Activated gamma-delta T cell treated with anti-CD3 and anti-CD28 coated beads, Interleukin-2, amount 50 U/mL, for 16 hours (primary cell): ENCODE results near the gene LSM7.

Experiments
- DNase-seq: peaks from one replicate; pipeline ENCODE4 v3.0.0-alpha.2; 2020; ENCODE audit warnings: low read depth

Gene LSM7

GRCh38 chr19:2338055-2338615 lies 9.7 kb upstream of the LSM7 start:
- no peak for DNase-seq

GRCh38 chr19:2337329-2337707 lies 8.9 kb upstream of the LSM7 start:
- no peak for DNase-seq

GRCh38 chr19:2336528-2337328 lies 8.3 kb upstream of the LSM7 start:
- DNase-seq, result no peak

GRCh38 chr19:2335848-2336247 lies 7.5 kb upstream of the LSM7 start:
- no peak for DNase-seq

GRCh38 chr19:2334986-2335846 lies 6.8 kb upstream of the LSM7 start:
- DNase-seq, result no peak

GRCh38 chr19:2334426-2334825 lies 6.0 kb upstream of the LSM7 start:
- no peak for DNase-seq

- DNase-seq, result no peak
Measured at GRCh38 chr19:2333807-2334211, 5.4 kb upstream of the LSM7 start.

- DNase-seq, result no peak
Measured at GRCh38 chr19:2333027-2333806, 4.8 kb upstream of the LSM7 start.

- DNase-seq, result peak; percentile 23
Measured at GRCh38 chr19:2332341-2333026, 4.1 kb upstream of the LSM7 start.

- no peak for DNase-seq
Measured at GRCh38 chr19:2331601-2332246, 3.3 kb upstream of the LSM7 start.

GRCh38 chr19:2330632-2331284 lies 2.4 kb upstream of the LSM7 start:
- no peak for DNase-seq

- no peak for DNase-seq
Measured at GRCh38 chr19:2330255-2330631, 1.9 kb upstream of the LSM7 start.

- DNase-seq, result no peak
Measured at GRCh38 chr19:2329501-2329916, 1.1 kb upstream of the LSM7 start.

- no peak for DNase-seq
Measured at GRCh38 chr19:2329149-2329478, 728 bp upstream of the LSM7 start.

GRCh38 chr19:2327773-2328400 lies 499 bp downstream of the LSM7 start:
- DNase-seq, result peak; percentile 25

GRCh38 chr19:2326699-2327360 lies 1.6 kb downstream of the LSM7 start:
- DNase-seq, result no peak

GRCh38 chr19:2325281-2326046 lies 2.9 kb downstream of the LSM7 start:
- DNase-seq, result no peak

GRCh38 chr19:2324220-2324948 lies 4.0 kb downstream of the LSM7 start:
- no peak for DNase-seq
